GDM1 (cell line): ENCODE results near the gene WSCD1.

Source experiments
- DNase-seq: peaks from one replicate; lab custom pipeline; 2025; lab: John Stamatoyannopoulos, UW

The WSCD1 gene

GRCh38 chr17:6086603-6087400 lies 16.6 kb downstream of the WSCD1 start:
- no peak for DNase-seq

- no peak for DNase-seq
These were observed 18.0 kb downstream of the WSCD1 start for GRCh38 chr17:6088141-6088540.

GRCh38 chr17:6090253-6090652 lies 20.1 kb downstream of the WSCD1 start:
- no peak for DNase-seq

- DNase-seq, result no peak
These were observed 22.2 kb downstream of the WSCD1 start for GRCh38 chr17:6092182-6092902.

- no peak for DNase-seq
These were observed 22.8 kb downstream of the WSCD1 start for GRCh38 chr17:6092903-6093468.

GRCh38 chr17:6094453-6094852 lies 24.3 kb downstream of the WSCD1 start:
- no peak for DNase-seq

GRCh38 chr17:6094926-6095325 lies 24.7 kb downstream of the WSCD1 start:
- no peak for DNase-seq

GRCh38 chr17:6095501-6095900 lies 25.3 kb downstream of the WSCD1 start:
- DNase-seq, result no peak

- no peak for DNase-seq
These were observed 26.2 kb downstream of the WSCD1 start for GRCh38 chr17:6096201-6097004.

- DNase-seq, result no peak
These were observed 26.8 kb downstream of the WSCD1 start for GRCh38 chr17:6097005-6097279.

GRCh38 chr17:6098050-6098822 lies 28.1 kb downstream of the WSCD1 start:
- no peak for DNase-seq

- no peak for DNase-seq
These were observed 28.6 kb downstream of the WSCD1 start for GRCh38 chr17:6098823-6099180.

- DNase-seq, result no peak
These were observed 29.3 kb downstream of the WSCD1 start for GRCh38 chr17:6099492-6099891.

- DNase-seq, result no peak
These were observed 30.0 kb downstream of the WSCD1 start for GRCh38 chr17:6100146-6100545.

- no peak for DNase-seq
These were observed 30.8 kb downstream of the WSCD1 start for GRCh38 chr17:6100891-6101500.

GRCh38 chr17:6101706-6102105 lies 31.5 kb downstream of the WSCD1 start:
- no peak for DNase-seq

- no peak for DNase-seq
These were observed 32.4 kb downstream of the WSCD1 start for GRCh38 chr17:6102615-6103014.

- no peak for DNase-seq
These were observed 34.9 kb downstream of the WSCD1 start for GRCh38 chr17:6104956-6105648.

GRCh38 chr17:6105649-6106007 lies 35.4 kb downstream of the WSCD1 start:
- no peak for DNase-seq

GRCh38 chr17:6106212-6106611 lies 36.0 kb downstream of the WSCD1 start:
- no peak for DNase-seq

- no peak for DNase-seq
These were observed 37.6 kb downstream of the WSCD1 start for GRCh38 chr17:6107791-6108190.
